ENCODE measurements around the gene DXO.
"Not testable (repeated sequence)": the region's sequence is repeated elsewhere in the genome, so short reads cannot be mapped to it uniquely, and the experiment has no call there.

- not testable (repeated sequence) for TF ChIP-seq ELF1 (IDR thresholded peaks at IDR 0.05; ENCODE audit: borderline replicate concordance, low read depth); CTCF (IDR thresholded peaks at IDR 0.05 in 2 of 3, conservative IDR thresholded peaks at IDR 0.05 in 1 of 3; ENCODE audit: borderline replicate concordance in 1 of 3, insufficient read depth in 1 of 3, low read depth in 2 of 3, low read length in 2 of 3); EGR1 (IDR thresholded peaks at IDR 0.05; ENCODE audit: low read depth); ZNF274 (IDR thresholded peaks at IDR 0.05; ENCODE audit: low read depth, low read length); EZH2phosphoT487 (IDR thresholded peaks at IDR 0.05; ENCODE audit: borderline replicate concordance); EZH2 (IDR thresholded peaks at IDR 0.05); POLR2AphosphoS5 (IDR thresholded peaks at IDR 0.05; ENCODE audit: low read depth, low read length)
Observed at GRCh38 chr6:32012941-32013617, 41.1 kb upstream of the DXO start.
